A549 (cell line): ENCODE measurements around the gene SMCO2. TPM values are rescaled to one million over a fixed set of nuclear protein-coding genes. Genes with fewer than 3 reads are reported as not detected.

ENCODE experiments used
- ATAC-seq, 2 experiments: fragments of 200-7000 bp in 1 of 2; fragments of >200 bp in 1 of 2; cut with Nextera tagmentation in 1 of 2; cut with Tn5 transposase in 1 of 2; 3 replicates each; pipeline versions ENCODE4 v1.8.0 to v1.9.1; 2018 to 2020; ENCODE audit warnings: mild to moderate bottlenecking in 1 of 2, moderate library complexity in 1 of 2
- CTCF ChIA-PET: fragments of 300-600 bp; sonication (Branson Sonifier 250); formaldehyde crosslinking; extraction: SDS; loops from one replicate; lab custom pipeline; 2021; ENCODE audit warnings: antibody characterized with exemption, inconsistent platforms; lab: Yijun Ruan, JAX
- POLR2A ChIA-PET: fragments of 350-600 bp; formaldehyde crosslinking; extraction: SDS; loops from one replicate; lab custom pipeline; 2021; ENCODE audit warnings: antibody characterized with exemption, inconsistent platforms; lab: Yijun Ruan, JAX
- DNase-seq, 2 experiments: peaks; one replicate each; pipeline versions ENCODE4 v3.0.0 to v3.0.0-alpha.2; 2011 to 2016; ENCODE audit warnings: low read depth in 1 of 2, low spot score in 1 of 2
- FAIRE-seq: peaks from 2 replicates; lab custom pipeline; 2011; peaks lifted over from hg19 to GRCh38; lab: Jason Lieb, UNC
- H3K27ac ChIP-seq, 2 experiments: fragments of >200 bp; sonication (Bioruptor Twin); formaldehyde crosslinking; 3 replicates each; pipeline ENCODE4 v1.5.1; 2016 to 2017
- H3K4me1 ChIP-seq: fragments of >200 bp; sonication (Bioruptor Twin); formaldehyde crosslinking; 3 replicates; pipeline ENCODE4 v1.6.1; 2016
- H3K4me2 ChIP-seq: fragments of >200 bp; sonication (Bioruptor Twin); formaldehyde crosslinking; 3 replicates; pipeline ENCODE4 v1.6.1; 2016
- H3K4me3 ChIP-seq: fragments of >200 bp; sonication (Bioruptor Twin); formaldehyde crosslinking; 3 replicates; pipeline ENCODE4 v1.5.1; 2016
- H3K9me3 ChIP-seq: fragments of >200 bp; sonication (Bioruptor Twin); formaldehyde crosslinking; 3 replicates; pipeline ENCODE4 v1.6.1; 2016
- BHLHE40 ChIP-seq: IDR thresholded peaks from 2 replicates; pipeline ENCODE4 v1.6.1; 2012; ENCODE audit warnings: low read depth, low read length, inconsistent platforms
- CBX2 ChIP-seq: fragments of 200-600 bp; sonication (generic); IDR thresholded peaks from 2 replicates; pipeline ENCODE4 v1.6.1; 2016; ENCODE audit warnings: low read depth, mild to moderate bottlenecking, borderline replicate concordance
- CEBPB ChIP-seq, 2 experiments: fragments of >200 bp in 1 of 2; sonication (Bioruptor Twin) in 1 of 2; formaldehyde crosslinking in 1 of 2; IDR thresholded peaks; 2 replicates each; pipeline ENCODE4 v1.6.1; 2012 to 2016
- CHD2 ChIP-seq: fragments of 150-350 bp; IDR thresholded peaks from 2 replicates; pipeline ENCODE4 v1.6.1; 2014; ENCODE audit warnings: low read length; ENCODE audit not compliant: partially characterized antibody
- CHD4 ChIP-seq: fragments of 200-600 bp; sonication (generic); IDR thresholded peaks from 2 replicates; pipeline ENCODE4 v1.6.1; 2016; ENCODE audit warnings: antibody characterized with exemption, mild to moderate bottlenecking, borderline replicate concordance
- EHMT2 ChIP-seq: fragments of 200-600 bp; sonication (generic); IDR thresholded peaks from 2 replicates; pipeline ENCODE4 v1.6.1; 2016; ENCODE audit warnings: antibody characterized with exemption, low read depth, mild to moderate bottlenecking, moderate library complexity
- EP300 ChIP-seq, 2 experiments: fragments of >200 bp; sonication (Bioruptor Twin); formaldehyde crosslinking; IDR thresholded peaks; 2 replicates in 1 of 2; 3 replicates in 1 of 2; pipeline ENCODE4 v1.6.1; 2016 to 2017
- ESRRA ChIP-seq: fragments of 150-350 bp; IDR thresholded peaks from 2 replicates; pipeline ENCODE4 v1.6.1; 2014; ENCODE audit warnings: mild to moderate bottlenecking, low read length, borderline replicate concordance
- FOSL2 ChIP-seq, 2 experiments: fragments of 450-650 bp in 1 of 2; fragments of >200 bp in 1 of 2; sonication (Bioruptor Twin) in 1 of 2; formaldehyde crosslinking; IDR thresholded peaks; 2 replicates each; pipeline versions ENCODE4 v1.5.0 to v1.6.1; 2016 to 2020; ENCODE audit warnings: mild to moderate bottlenecking in 1 of 2, moderate library complexity in 1 of 2
- GATA3 ChIP-seq: IDR thresholded peaks from 2 replicates; pipeline ENCODE4 v1.6.1; 2012; ENCODE audit warnings: borderline replicate concordance
- HDAC2 ChIP-seq: fragments of 200-600 bp; sonication (generic); IDR thresholded peaks from 2 replicates; pipeline ENCODE4 v1.6.1; 2016
- HES2 ChIP-seq: fragments of >200 bp; sonication (Bioruptor Twin); formaldehyde crosslinking; IDR thresholded peaks from 2 replicates; pipeline ENCODE4 v1.6.1; 2016
- HEYL ChIP-seq: fragments of 250-450 bp; sonication (Bioruptor Pico); IDR thresholded peaks from 2 replicates; pipeline ENCODE4 v1.8.0; 2021; ENCODE audit warnings: mild to moderate bottlenecking, moderate library complexity
- HMGXB4 ChIP-seq: fragments of 250-450 bp; sonication (Bioruptor Pico); IDR thresholded peaks from 2 replicates; pipeline ENCODE4 v1.5.0; 2021; ENCODE audit warnings: mild to moderate bottlenecking, moderate library complexity, borderline replicate concordance
- HOXA7 ChIP-seq: fragments of 250-450 bp; sonication (Bioruptor Pico); IDR thresholded peaks from 2 replicates; pipeline ENCODE4 v1.5.0; 2020; ENCODE audit warnings: mild to moderate bottlenecking, moderate library complexity
- HOXB13 ChIP-seq: fragments of 250-450 bp; sonication (Bioruptor Pico); IDR thresholded peaks from 2 replicates; pipeline ENCODE4 v1.5.0; 2020; ENCODE audit warnings: low read depth, mild to moderate bottlenecking, moderate library complexity
- HOXB5 ChIP-seq: fragments of 250-450 bp; sonication (Bioruptor Pico); IDR thresholded peaks from 2 replicates; pipeline ENCODE4 v1.5.0; 2020; ENCODE audit warnings: mild to moderate bottlenecking, moderate library complexity
- JUN ChIP-seq, 2 experiments: fragments of >200 bp; sonication (Bioruptor Twin); formaldehyde crosslinking; IDR thresholded peaks; 2 replicates in 1 of 2; 3 replicates in 1 of 2; pipeline ENCODE4 v1.6.1; 2016 to 2017
- JUNB ChIP-seq: fragments of >200 bp; sonication (Bioruptor Twin); formaldehyde crosslinking; IDR thresholded peaks from 2 replicates; pipeline ENCODE4 v1.6.1; 2016
- PHF8 ChIP-seq: fragments of 200-600 bp; sonication (generic); IDR thresholded peaks from 2 replicates; pipeline ENCODE4 v1.6.1; 2016; ENCODE audit warnings: low read depth, mild to moderate bottlenecking, antibody characterized with exemption, moderate library complexity, borderline replicate concordance
- POLR2A ChIP-seq: IDR thresholded peaks from 2 replicates; pipeline ENCODE4 v1.6.1; 2012; ENCODE audit warnings: mild to moderate bottlenecking, low read length
- POLR2AphosphoS2 ChIP-seq: conservative IDR thresholded peaks from 2 replicates; pipeline ENCODE4 v1.6.1; 2012; ENCODE audit warnings: low read length, improper control_type of control experiment, inconsistent platforms
- RAD21 ChIP-seq, 2 experiments: fragments of >200 bp in 1 of 2; sonication (Bioruptor Twin) in 1 of 2; formaldehyde crosslinking in 1 of 2; IDR thresholded peaks in 1 of 2; conservative IDR thresholded peaks in 1 of 2; 2 replicates in 1 of 2; 3 replicates in 1 of 2; pipeline ENCODE4 v1.6.1; 2012 to 2018; ENCODE audit warnings: inconsistent platforms in 1 of 2
- RARB ChIP-seq: fragments of 250-450 bp; sonication (Bioruptor Pico); IDR thresholded peaks from 2 replicates; pipeline ENCODE4 v1.8.0; 2021; ENCODE audit warnings: mild to moderate bottlenecking, moderate library complexity
- RCOR1 ChIP-seq: fragments of 150-350 bp; IDR thresholded peaks from 2 replicates; pipeline ENCODE4 v1.6.1; 2014; ENCODE audit warnings: antibody characterized with exemption, low read length, low read depth
- RNF2 ChIP-seq: fragments of 200-600 bp; sonication (generic); IDR thresholded peaks from 2 replicates; pipeline ENCODE4 v1.6.1; 2016; ENCODE audit warnings: low read depth, mild to moderate bottlenecking, antibody characterized with exemption, moderate library complexity, borderline replicate concordance
- TFCP2L1 ChIP-seq: fragments of 250-450 bp; sonication (Bioruptor Pico); IDR thresholded peaks from 2 replicates; pipeline ENCODE4 v1.5.0; 2021; ENCODE audit warnings: mild to moderate bottlenecking
- ZFP36 ChIP-seq: fragments of 450-650 bp; IDR thresholded peaks from 2 replicates; pipeline ENCODE4 v1.6.1; 2014; ENCODE audit warnings: borderline replicate concordance; ENCODE audit not compliant: partially characterized antibody
- ZSCAN20 ChIP-seq: fragments of 250-450 bp; sonication (Bioruptor Pico); IDR thresholded peaks from 2 replicates; pipeline ENCODE4 v1.8.0; 2022; ENCODE audit warnings: mild to moderate bottlenecking, moderate library complexity
- WGBS: methylation state at CpG from one replicate; pipeline ENCODE4 v1.1.6; 2017; ENCODE audit errors: missing lambda C conversion rate; 5-methylcytosine and 5-hydroxymethylcytosine counted together
- polyA plus RNA-seq, 4 experiments: library from polyadenylated mRNA; depleted of rRNA in 3 of 4; stranded (reverse); fragments of >200 nt; fragmentation: RNase III in 1 of 4; extraction: RNeasy Plus Mini Kit Qiagen cat#74134 plus additional on column Dnase treatment in 1 of 4; gene quantifications; 2 replicates in 3 of 4; 3 replicates in 1 of 4; pipeline ENCODE4 v1.2.3, GENCODE V29; 2011 to 2017

Gene SMCO2
- polyA plus RNA-seq, 2 of the 4 experiments (the other 2 are of a cell fraction), result 0.14 to 0.28 TPM

- H3K27ac ChIP-seq, result no peak overlapping the region
- TF ChIP-seq EHMT2 (no peak), CBX2 (no peak), RNF2 (no peak), HOXA7 (CRISPR knock-in tag) (no peak), ZFP36 (no peak), EP300 (IDR thresholded peaks at IDR 0.05) (no peak), TFCP2L1 (CRISPR knock-in tag) (no peak), GATA3 (no peak), CEBPB (IDR thresholded peaks at IDR 0.05) (no peak), POLR2A (no peak)
- no peak overlapping the region for H3K4me3 ChIP-seq
- ChIA-PET CTCF (no interaction called here), POLR2A (no interaction called here)
- no peak for ATAC-seq
- peaks cover 19% of the 10 kb centered on the region; the same call in 2 of the 3 replicates for H3K4me1 ChIP-seq
- DNase-seq, result no peak
- H3K4me2 ChIP-seq, result no peak overlapping the region
- H3K9me3 ChIP-seq, result no peaks in the 10 kb centered on the region
- 81% methylated on average over 6 of the region's 6 CpGs for WGBS
- no peak for FAIRE-seq
These were observed 88.8 kb downstream of the SMCO2 start for GRCh38 chr12:27535318-27535717.

- no peak for ATAC-seq
- Histone ChIP-seq H3K27ac (peak overlapping the region in 1 of 2 experiments; percentile 24; a peak in 1 of 6 replicates), H3K4me2 (no peak overlapping the region; the same call in 2 of the 3 replicates), H3K4me3 (no peak overlapping the region), H3K9me3 (no peaks in the 10 kb centered on the region), H3K4me1 (peaks cover 32% of the 10 kb centered on the region)
- TF ChIP-seq POLR2AphosphoS2 (no peak), POLR2A (no peak), EHMT2 (no peak), RAD21 (conservative IDR thresholded peaks at IDR 0.05 in 1 of 2, IDR thresholded peaks at IDR 0.05 in 1 of 2) (no peak), CHD4 (no peak), RCOR1 (no peak), HOXB13 (CRISPR knock-in tag) (no peak), CBX2 (no peak), HOXB5 (CRISPR knock-in tag) (no peak), HMGXB4 (CRISPR knock-in tag) (no peak), ZSCAN20 (CRISPR knock-in tag) (no peak), ESRRA (no peak), HDAC2 (no peak)
- no peak for DNase-seq
- no peak for FAIRE-seq
- ChIA-PET POLR2A (interaction anchor here (1.0 kb wide), 1 partner anchor 15 kb away, joined by 3 read pairs; the partner anchor contains the start of gene PPFIBP1), CTCF (interaction anchor here (0.8 to 1.9 kb wide), 3 partner anchors 13 to 98 kb away, joined by 3 to 4 read pairs (median 3); no protein-coding TSS in a partner anchor)
- 69% methylated on average over 8 of the region's 8 CpGs for WGBS
These were observed 91.5 kb downstream of the SMCO2 start for GRCh38 chr12:27537855-27538675.

- Histone ChIP-seq H3K4me1 (peaks cover 35% of the 10 kb centered on the region), H3K4me2 (peak overlapping the region; percentile 22; the same call in 2 of the 3 replicates), H3K4me3 (no peak overlapping the region), H3K27ac (peak overlapping the region in 1 of 2 experiments; percentile 13; a peak in 4 of 6 replicates), H3K9me3 (no peaks in the 10 kb centered on the region)
- WGBS, result 56% methylated on average over 4 of the region's 4 CpGs
- ChIA-PET POLR2A (no interaction called here), CTCF (interaction anchor here (0.6 to 0.7 kb wide), 2 partner anchors 135 to 852 kb away, joined by 4 read pairs; no protein-coding TSS in a partner anchor)
- no peak for FAIRE-seq
- DNase-seq, result no peak
- TF ChIP-seq HDAC2 (no peak), FOSL2 (IDR thresholded peaks at IDR 0.05) (no peak), FOSL2 (CRISPR knock-in tag; IDR thresholded peaks at IDR 0.05) (no peak), RARB (CRISPR knock-in tag) (no peak), BHLHE40 (no peak), HOXA7 (CRISPR knock-in tag) (no peak), PHF8 (no peak), HES2 (no peak), CEBPB (IDR thresholded peaks at IDR 0.05) (no peak), HEYL (CRISPR knock-in tag) (no peak), JUN (IDR thresholded peaks at IDR 0.05) (no peak), CHD2 (no peak), EHMT2 (no peak), JUNB (no peak), RCOR1 (no peak), CHD4 (no peak)
- ATAC-seq, result peak in 1 of 2 experiments; percentile 61; a peak in 2 of 6 replicates
These were observed 92.7 kb downstream of the SMCO2 start for GRCh38 chr12:27539191-27539631.
